Frontal cortex (tissue), 4 donors: ENCODE measurements around the gene FRZB. TPM values are rescaled to one million over a fixed set of nuclear protein-coding genes. Genes with fewer than 3 reads are reported as not detected.

Experiments
- DNase-seq, 2 donors: peaks; one replicate each; pipeline ENCODE4 v3.0.0; 2012; ENCODE audit warnings: low spot score in 2 of 2
- FAIRE-seq: peaks from 2 replicates; lab custom pipeline; 2012; peaks lifted over from hg19 to GRCh38; lab: Jason Lieb, UNC
- small RNA-seq: library from RNA; depleted of rRNA; stranded (forward); fragments of <200 nt; gene quantifications from one replicate; pipeline ENCODE3, GENCODE V24; 2014
- total RNA-seq: library from RNA; depleted of rRNA; stranded (reverse); fragments of >200 nt; gene quantifications from one replicate; pipeline ENCODE4 v1.2.3, GENCODE V29; 2014
- donor health status: control.
- donor health status: control.
- donor health status: control.

The FRZB gene
- total RNA-seq, 1 donor from 2014 or later = 17.1 TPM

DNA sequence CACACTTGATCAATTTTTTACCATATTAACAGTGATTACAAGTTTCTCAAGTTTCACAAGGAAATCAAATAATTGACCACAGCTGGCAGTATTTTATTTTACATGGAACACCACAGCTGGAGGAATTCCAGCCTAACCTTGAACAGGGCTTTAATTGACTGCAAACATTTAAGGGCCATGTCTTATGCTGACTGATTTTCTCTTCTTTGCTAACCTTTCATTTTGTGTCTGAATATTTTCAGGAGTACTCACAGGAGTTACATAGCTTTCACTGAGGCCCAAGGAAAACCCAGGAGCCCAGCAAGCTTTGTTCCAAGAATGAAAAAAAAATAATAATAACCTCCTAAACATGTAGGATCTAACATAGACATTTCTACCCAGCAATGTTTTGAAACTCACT lies 49.6 kb downstream of the FRZB start:
- FAIRE-seq (no peak), DNase-seq (no peak)

GRCh38 chr2:182814804-182815203 lies 51.6 kb downstream of the FRZB start:
- FAIRE-seq = no peak
- no peak for DNase-seq

- FAIRE-seq = no peak
- DNase-seq = no peak
These were observed 52.1 kb downstream of the FRZB start for GRCh38 chr2:182814380-182814779.

DNA sequence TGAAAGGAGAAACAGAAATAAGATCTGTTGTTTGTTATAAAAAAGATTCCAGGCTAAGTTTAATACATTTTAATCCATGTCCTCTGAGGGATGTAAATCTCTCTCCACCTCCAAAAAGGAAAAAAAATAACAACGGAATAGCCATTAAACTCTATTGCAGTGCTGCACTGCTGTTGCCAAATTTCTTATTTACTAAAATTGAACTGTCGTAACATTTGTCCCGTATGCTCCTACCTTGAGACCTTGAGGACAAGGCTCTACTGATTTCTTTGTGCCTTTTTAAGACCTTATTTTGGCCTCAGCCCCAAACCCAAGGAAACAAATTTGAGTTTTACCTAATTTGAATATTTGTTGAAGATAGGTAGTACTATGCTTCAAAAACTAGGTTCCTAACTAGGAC lies 56.4 kb downstream of the FRZB start:
- FAIRE-seq = no peak
- no peak for DNase-seq

- FAIRE-seq (no peak), DNase-seq (no peak)
These were observed 59.1 kb downstream of the FRZB start for GRCh38 chr2:182807319-182807718.

DNA sequence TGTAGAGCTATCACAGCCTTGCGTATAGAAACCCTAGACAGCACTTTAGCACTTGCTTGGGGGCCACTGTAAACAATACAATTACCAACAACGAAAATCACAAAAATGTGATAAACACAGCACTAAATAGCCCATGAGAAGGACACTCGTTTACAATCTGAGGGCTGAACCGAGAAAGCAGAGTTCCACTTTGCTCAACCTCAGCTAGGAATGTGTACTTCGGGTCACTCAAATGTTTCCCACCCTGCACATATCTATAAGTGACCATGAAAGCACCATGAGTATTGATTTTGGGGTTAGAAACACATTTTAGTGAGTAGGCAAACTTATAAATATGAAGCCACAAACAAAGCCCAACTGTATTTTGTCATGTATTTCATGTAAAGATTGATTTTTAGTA lies 62.3 kb downstream of the FRZB start:
- DNase-seq (no peak), FAIRE-seq (no peak)

DNA sequence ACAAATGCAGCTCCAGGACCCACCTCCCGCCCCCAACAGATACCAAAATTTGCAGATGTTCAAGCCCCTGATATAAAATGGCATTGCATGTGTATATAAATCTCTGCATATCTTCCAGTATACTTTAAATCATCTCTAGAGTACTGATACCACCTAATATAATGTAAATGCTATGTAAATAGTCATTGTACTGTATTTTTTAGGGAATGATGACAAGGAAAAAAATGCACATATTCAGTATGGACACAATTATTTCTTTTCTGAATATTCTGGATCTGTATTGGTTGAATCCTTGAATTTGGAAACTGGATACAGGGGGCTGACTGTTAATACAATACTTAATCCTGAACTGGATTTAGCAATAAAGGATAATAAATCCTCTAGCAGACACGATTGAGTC lies 67.7 kb downstream of the FRZB start:
- no peak for DNase-seq
- FAIRE-seq = no peak

- FAIRE-seq = no peak
- DNase-seq = no peak
These were observed 74.0 kb downstream of the FRZB start for GRCh38 chr2:182792441-182792840.

GRCh38 chr2:182784777-182785176 lies 81.7 kb downstream of the FRZB start:
- DNase-seq (peak; percentile 1 to 8), FAIRE-seq (peak; percentile 30)

DNA sequence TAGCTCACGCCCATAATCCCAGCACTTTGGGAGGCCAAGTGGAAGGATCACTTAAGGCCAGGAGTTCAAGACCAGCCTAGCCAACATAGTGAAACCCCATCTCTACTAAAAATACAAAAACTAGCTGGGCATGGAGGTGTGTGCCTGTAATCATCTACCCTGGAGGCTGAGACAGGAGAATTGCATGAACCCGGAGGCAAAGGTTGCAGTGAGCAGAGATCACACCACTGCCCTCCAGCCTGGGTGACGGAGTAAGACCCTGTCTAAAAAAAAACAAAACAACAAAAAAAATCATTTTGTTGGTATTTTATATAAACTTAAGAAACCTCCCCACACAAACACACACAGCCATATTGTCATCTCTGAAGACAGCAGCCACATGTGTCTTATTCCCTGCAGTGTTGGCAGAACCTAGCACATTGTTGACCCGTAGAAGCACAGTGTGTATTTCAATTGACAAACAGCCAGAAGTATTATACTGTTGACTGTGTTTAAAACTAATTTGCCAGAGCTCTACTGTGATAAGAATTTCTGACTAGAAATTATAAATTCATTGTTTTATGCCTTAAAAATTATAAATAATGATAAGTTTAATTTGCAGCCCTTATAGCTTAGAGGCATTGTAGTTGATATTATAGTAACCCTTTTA lies 82.3 kb downstream of the FRZB start:
- FAIRE-seq = no peak
- no peak for DNase-seq

Small RNA genes within 50 kb of the gene (small RNA-seq; reads per million reads assigned to genes)
- gene RF00019 (not detected), gene RNU6-1122P (not detected)

Other genes with a start within 250 kb of the FRZB start
- 44.0 TPM for gene DNAJC10, start 150.4 kb downstream of the FRZB start, total RNA-seq
- 143 TPM for gene NCKAP1, start 171.8 kb upstream of the FRZB start, total RNA-seq
- 14.7 TPM for gene DUSP19, start 212.1 kb upstream of the FRZB start, total RNA-seq